ENCODE results near the gene MCM6.
"Not testable (repeated sequence)": the region's sequence is repeated elsewhere in the genome, so short reads cannot be mapped to it uniquely, and the experiment has no call there.

MCM6 gene

GRCh38 chr2:135894930-135895329 is 18.7 kb upstream of the MCM6 start:
- 81% methylated on average over 1 of the region's 1 CpG for WGBS
- no peaks in the 10 kb centered on the region for H3K9me3 ChIP-seq (ENCODE audit: insufficient read depth, low read depth, low read length)
- no peaks in the 10 kb centered on the region for H3K27me3 ChIP-seq (ENCODE audit: insufficient read depth, low read length)
- H3K9ac ChIP-seq (ENCODE audit: low read depth, low read length), result no peak overlapping the region
- H3K36me3 ChIP-seq (ENCODE audit: insufficient read depth, low read length), result no peaks in the 10 kb centered on the region
- no peak overlapping the region for H3K4me3 ChIP-seq (ENCODE audit: low read length)
- H3K4me1 ChIP-seq (ENCODE audit: insufficient read depth, low read length), result peaks cover 6% of the 10 kb centered on the region; the same call in 1 of the 2 replicates
- no peak overlapping the region for H3K27ac ChIP-seq (ENCODE audit: low read depth, low read length)

DNA sequence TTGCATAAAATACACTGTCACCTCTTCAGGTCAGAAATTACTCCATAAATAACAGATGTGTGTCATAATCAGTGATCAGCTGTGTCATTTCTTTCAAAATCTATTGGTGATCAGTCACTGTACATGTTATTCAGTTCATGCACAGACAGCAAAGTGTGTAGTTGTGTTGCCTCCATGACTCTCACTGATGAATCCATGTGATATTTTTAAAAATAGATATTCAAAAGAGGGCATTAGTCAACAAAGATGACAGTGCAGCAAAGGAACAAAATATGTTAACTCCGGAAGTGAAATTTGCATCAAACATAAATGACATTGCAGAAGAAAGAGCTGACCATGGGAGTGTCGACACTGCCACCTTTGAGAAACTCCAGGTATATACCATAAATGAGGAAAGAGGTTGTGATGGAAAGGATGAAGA is 17.1 kb upstream of the MCM6 start:
- peaks cover 6% of the 10 kb centered on the region; the same call in 1 of the 2 replicates for H3K4me1 ChIP-seq (ENCODE audit: insufficient read depth, low read length)
- H3K27me3 ChIP-seq (ENCODE audit: insufficient read depth, low read length), result no peaks in the 10 kb centered on the region
- H3K9me3 ChIP-seq (ENCODE audit: insufficient read depth, low read depth, low read length), result no peaks in the 10 kb centered on the region
- H3K4me3 ChIP-seq (ENCODE audit: low read length), result no peak overlapping the region
- H3K27ac ChIP-seq (ENCODE audit: low read depth, low read length), result no peak overlapping the region
- H3K9ac ChIP-seq (ENCODE audit: low read depth, low read length), result no peak overlapping the region
- 96% methylated on average over 2 of the region's 2 CpGs for WGBS
- H3K36me3 ChIP-seq (ENCODE audit: insufficient read depth, low read length), result no peaks in the 10 kb centered on the region

- Histone ChIP-seq H3K9ac (ENCODE audit: low read depth, low read length) (no peak overlapping the region), H3K4me3 (ENCODE audit: low read length) (no peak overlapping the region), H3K36me3 (ENCODE audit: insufficient read depth, low read length) (no peaks in the 10 kb centered on the region), H3K27me3 (ENCODE audit: insufficient read depth, low read length) (no peaks in the 10 kb centered on the region), H3K27ac (ENCODE audit: low read depth, low read length) (no peak overlapping the region; the same call in 1 of the 2 replicates), H3K9me3 (ENCODE audit: insufficient read depth, low read depth, low read length) (no peaks in the 10 kb centered on the region; the same call in 1 of the 2 replicates), H3K4me1 (ENCODE audit: insufficient read depth, low read length) (peaks cover 6% of the 10 kb centered on the region; the same call in 1 of the 2 replicates)
- 71% methylated on average over 6 of the region's 6 CpGs for WGBS
Measured at GRCh38 chr2:135890835-135891234, 14.6 kb upstream of the MCM6 start.

DNA sequence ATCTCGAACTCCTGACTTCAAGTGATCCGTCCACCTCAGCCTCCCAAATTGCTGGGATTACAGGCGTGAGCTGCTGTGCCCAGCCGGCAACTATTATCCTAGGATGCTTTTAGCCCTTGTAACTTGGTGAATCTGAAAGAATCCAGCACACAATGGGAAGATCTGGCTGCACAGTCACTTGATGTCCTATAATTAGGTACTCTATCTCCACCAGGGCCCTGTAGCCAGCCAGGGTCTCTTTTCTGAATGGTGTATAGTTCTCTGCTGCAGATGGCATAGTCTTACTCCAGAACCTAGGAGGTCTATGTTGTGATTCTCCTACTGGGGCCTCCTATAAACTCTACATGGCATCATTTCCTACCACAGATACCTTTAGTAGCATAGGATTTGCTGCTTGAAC is 13.9 kb upstream of the MCM6 start:
- H3K9me3 ChIP-seq (ENCODE audit: insufficient read depth, low read depth, low read length), result no peaks in the 10 kb centered on the region; the same call in 1 of the 2 replicates
- no peak overlapping the region for H3K27ac ChIP-seq (ENCODE audit: low read depth, low read length)
- WGBS, result 97% methylated on average over 4 of the region's 4 CpGs

DNA sequence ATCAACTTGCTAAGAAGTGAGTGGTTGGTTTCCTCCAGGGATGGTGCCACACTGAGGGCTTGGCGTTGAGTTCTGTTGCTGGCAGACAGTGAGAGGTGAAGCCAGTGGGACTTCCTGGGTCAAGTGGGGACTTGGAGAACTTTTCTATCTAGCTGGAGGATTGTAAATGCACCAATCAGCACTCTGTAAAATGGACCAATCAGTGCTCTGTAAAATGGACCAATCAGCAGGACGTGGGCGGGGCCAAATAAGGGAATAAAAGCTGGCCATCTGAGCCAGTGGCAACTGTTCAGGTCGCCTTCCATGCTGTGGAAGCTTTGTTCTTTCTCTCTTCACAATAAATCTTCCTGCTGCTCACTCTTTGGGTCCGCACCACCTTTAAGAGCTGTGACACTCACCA is 12.3 kb upstream of the MCM6 start:
- H3K9ac ChIP-seq (ENCODE audit: low read depth, low read length); H3K27me3 ChIP-seq (ENCODE audit: insufficient read depth, low read length); H3K36me3 ChIP-seq (ENCODE audit: insufficient read depth, low read length); H3K9me3 ChIP-seq (ENCODE audit: insufficient read depth, low read depth, low read length); H3K27ac ChIP-seq (ENCODE audit: low read depth, low read length); H3K4me3 ChIP-seq (ENCODE audit: low read length); H3K4me1 ChIP-seq (ENCODE audit: insufficient read depth, low read length): not testable (repeated sequence)
- 92% methylated on average over 5 of the region's 5 CpGs for WGBS

More for the DNA sequence above, 13.9 kb upstream of the MCM6 start:
- Histone ChIP-seq H3K4me3 (ENCODE audit: low read length) (no peak overlapping the region), H3K27me3 (ENCODE audit: insufficient read depth, low read length) (no peaks in the 10 kb centered on the region), H3K4me1 (ENCODE audit: insufficient read depth, low read length) (peaks cover 6% of the 10 kb centered on the region; the same call in 1 of the 2 replicates), H3K36me3 (ENCODE audit: insufficient read depth, low read length) (no peaks in the 10 kb centered on the region), H3K9ac (ENCODE audit: low read depth, low read length) (no peak overlapping the region)

- Histone ChIP-seq H3K4me3 (ENCODE audit: low read length) (no peak overlapping the region), H3K9me3 (ENCODE audit: insufficient read depth, low read depth, low read length) (no peaks in the 10 kb centered on the region; the same call in 1 of the 2 replicates), H3K27ac (ENCODE audit: low read depth, low read length) (no peak overlapping the region), H3K9ac (ENCODE audit: low read depth, low read length) (no peak overlapping the region), H3K36me3 (ENCODE audit: insufficient read depth, low read length) (no peaks in the 10 kb centered on the region), H3K4me1 (ENCODE audit: insufficient read depth, low read length) (0 out of 2 replicates have a peak, but pooled peaks cover 3% of the 10 kb centered on the region), H3K27me3 (ENCODE audit: insufficient read depth, low read length) (no peaks in the 10 kb centered on the region)
- WGBS, result 90% methylated on average over 4 of the region's 4 CpGs
Measured at GRCh38 chr2:135885709-135886108, 9.5 kb upstream of the MCM6 start.

DNA sequence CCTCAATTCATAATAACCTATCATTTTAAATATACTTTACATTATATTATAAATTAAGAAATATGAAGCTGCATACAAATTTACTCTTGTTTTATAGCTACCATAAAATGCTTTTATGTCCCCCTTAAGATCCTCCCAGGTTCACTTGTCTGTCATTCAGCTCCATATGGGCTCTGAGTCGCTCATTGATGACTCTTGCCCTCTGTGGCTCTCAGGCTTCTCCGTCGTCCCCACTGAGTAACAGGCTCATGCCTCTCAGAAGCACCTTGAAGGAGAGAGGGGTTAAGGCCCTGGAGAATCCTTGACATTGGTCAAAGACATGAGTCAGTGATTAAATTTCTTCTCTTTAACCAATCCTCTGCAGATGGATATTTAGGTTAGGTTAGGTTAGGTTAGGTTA is 6.2 kb upstream of the MCM6 start:
- H3K9ac ChIP-seq (ENCODE audit: low read depth, low read length), result no peak overlapping the region
- no peak overlapping the region for H3K4me3 ChIP-seq (ENCODE audit: low read length)
- no peaks in the 10 kb centered on the region for H3K36me3 ChIP-seq (ENCODE audit: insufficient read depth, low read length)
- no peaks in the 10 kb centered on the region for H3K27me3 ChIP-seq (ENCODE audit: insufficient read depth, low read length)
- H3K4me1 ChIP-seq (ENCODE audit: insufficient read depth, low read length), result 0 out of 2 replicates have a peak, but pooled peaks cover 3% of the 10 kb centered on the region
- H3K9me3 ChIP-seq (ENCODE audit: insufficient read depth, low read depth, low read length), result no peaks in the 10 kb centered on the region
- 74% methylated on average over 3 of the region's 3 CpGs for WGBS
- no peak overlapping the region for H3K27ac ChIP-seq (ENCODE audit: low read depth, low read length)

DNA sequence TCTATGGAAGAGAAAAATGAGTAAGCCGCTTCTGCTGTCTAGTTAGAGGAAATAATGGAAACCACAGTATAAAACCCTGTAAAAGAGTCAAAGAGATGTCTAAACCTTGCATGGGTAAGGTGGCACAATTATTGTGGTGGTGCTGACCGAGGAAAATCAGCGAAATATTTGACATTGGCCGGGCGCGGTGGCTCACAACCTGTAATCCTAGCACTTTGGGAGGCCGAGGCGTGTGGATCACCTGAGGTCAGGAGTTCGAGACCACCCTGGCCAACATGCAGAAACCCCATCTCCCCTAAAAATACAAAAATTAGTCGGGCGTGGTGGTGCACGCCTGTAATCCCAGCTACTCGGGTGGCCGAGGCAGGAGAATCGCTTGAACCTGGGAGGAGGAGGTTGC is 527 bp upstream of the MCM6 start:
- not testable (repeated sequence) for H3K27me3 ChIP-seq (ENCODE audit: insufficient read depth, low read length); H3K9me3 ChIP-seq (ENCODE audit: insufficient read depth, low read depth, low read length); H3K27ac ChIP-seq (ENCODE audit: low read depth, low read length)
- WGBS, result 87% methylated on average over 15 of the region's 15 CpGs
- 0 out of 2 replicates have a peak overlapping the region, but pooled peaks have one; percentile 2 for H3K9ac ChIP-seq (ENCODE audit: low read depth, low read length)
- H3K4me3 ChIP-seq (ENCODE audit: low read length), result peak overlapping the region; percentile 78
- peaks cover 14% of the 10 kb centered on the region for H3K36me3 ChIP-seq (ENCODE audit: insufficient read depth, low read length)
- peaks cover 18% of the 10 kb centered on the region for H3K4me1 ChIP-seq (ENCODE audit: insufficient read depth, low read length)

DNA sequence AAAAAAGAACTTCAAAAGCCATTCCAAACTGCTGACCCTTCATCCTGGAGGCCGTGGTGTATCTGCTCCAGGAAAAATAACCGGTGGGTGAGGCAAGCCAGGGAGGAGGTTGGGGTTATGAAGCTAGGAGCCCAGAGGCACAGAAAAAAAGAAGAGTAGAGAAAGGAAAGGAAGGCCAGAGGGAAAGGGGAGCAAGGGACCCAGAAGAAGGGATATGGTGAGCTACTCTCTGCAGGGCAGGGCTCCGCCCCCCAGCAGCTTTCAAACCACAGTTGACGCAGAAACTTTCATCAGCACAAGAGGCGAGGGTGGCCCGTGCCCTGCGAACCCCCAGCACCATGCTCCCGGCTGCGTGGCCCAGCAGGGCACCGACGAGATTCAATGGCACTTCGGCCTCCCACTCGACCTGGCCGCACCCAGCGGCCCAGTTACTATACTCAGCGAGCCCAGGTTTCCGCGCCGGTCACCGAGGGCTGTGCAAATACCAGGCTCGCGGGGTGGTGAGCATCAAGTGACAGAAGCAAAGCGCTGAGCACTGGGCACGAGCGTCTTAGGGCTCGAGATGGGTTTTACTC is 665 bp downstream of the MCM6 start:
- Histone ChIP-seq H3K9ac (ENCODE audit: low read depth, low read length) (peak overlapping the region; percentile 96), H3K27me3 (ENCODE audit: insufficient read depth, low read length) (no peaks in the 10 kb centered on the region), H3K4me1 (ENCODE audit: insufficient read depth, low read length) (peaks cover 18% of the 10 kb centered on the region), H3K9me3 (ENCODE audit: insufficient read depth, low read depth, low read length) (no peaks in the 10 kb centered on the region), H3K36me3 (ENCODE audit: insufficient read depth, low read length) (peaks cover 26% of the 10 kb centered on the region), H3K27ac (ENCODE audit: low read depth, low read length) (peak overlapping the region; percentile 92), H3K4me3 (ENCODE audit: low read length) (peak overlapping the region; percentile 78)
- 2% methylated on average over 26 of the region's 26 CpGs for WGBS

DNA sequence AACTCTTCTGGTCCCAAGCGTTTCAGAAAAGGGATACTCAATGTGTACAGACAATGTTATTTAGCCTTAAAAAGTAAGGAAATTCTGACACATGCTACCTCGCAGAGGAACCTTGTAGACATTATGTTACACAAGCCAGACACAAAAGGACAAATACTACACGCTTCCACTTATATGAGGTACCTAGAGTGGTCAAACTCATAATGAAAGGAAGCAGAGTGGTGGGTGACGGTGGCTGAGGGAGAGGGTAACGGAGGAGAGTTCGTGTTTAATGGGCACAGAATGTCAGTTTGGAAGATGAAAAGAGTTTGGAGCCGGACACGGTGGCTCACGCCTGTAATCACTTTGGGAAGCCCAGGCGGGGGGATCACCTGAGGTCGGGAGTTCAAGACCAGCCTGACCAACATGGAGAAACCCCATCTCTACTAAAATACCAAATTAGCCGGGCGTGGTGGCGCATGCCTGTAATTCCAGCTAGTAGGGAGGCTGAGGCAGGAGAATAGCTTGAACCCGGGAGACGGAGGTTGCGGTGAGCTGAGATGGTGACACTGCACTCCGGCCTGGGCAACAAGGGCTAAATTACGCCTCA is 1.4 kb downstream of the MCM6 start:
- WGBS, result 76% methylated on average over 18 of the region's 19 CpGs
- Histone ChIP-seq H3K27me3 (ENCODE audit: insufficient read depth, low read length) (no peaks in the 10 kb centered on the region), H3K36me3 (ENCODE audit: insufficient read depth, low read length) (peaks cover 33% of the 10 kb centered on the region), H3K4me3 (ENCODE audit: low read length) (peak overlapping the region; percentile 78), H3K9me3 (ENCODE audit: insufficient read depth, low read depth, low read length) (no peaks in the 10 kb centered on the region), H3K9ac (ENCODE audit: low read depth, low read length) (peak overlapping the region; percentile 96; the same call in 1 of the 2 replicates), H3K4me1 (ENCODE audit: insufficient read depth, low read length) (peaks cover 18% of the 10 kb centered on the region), H3K27ac (ENCODE audit: low read depth, low read length) (no peak overlapping the region)

- WGBS, result 90% methylated on average over 1 of the region's 1 CpG
Measured at GRCh38 chr2:135870571-135870970, 5.7 kb downstream of the MCM6 start.

More at GRCh38 chr2:135870571-135870970, 5.7 kb downstream of the MCM6 start:
- Histone ChIP-seq H3K4me1 (ENCODE audit: insufficient read depth, low read length) (peaks cover 18% of the 10 kb centered on the region), H3K36me3 (ENCODE audit: insufficient read depth, low read length) (peaks cover 75% of the 10 kb centered on the region), H3K9ac (ENCODE audit: low read depth, low read length) (no peak overlapping the region), H3K9me3 (ENCODE audit: insufficient read depth, low read depth, low read length) (no peaks in the 10 kb centered on the region), H3K27me3 (ENCODE audit: insufficient read depth, low read length) (no peaks in the 10 kb centered on the region), H3K27ac (ENCODE audit: low read depth, low read length) (no peak overlapping the region), H3K4me3 (ENCODE audit: low read length) (no peak overlapping the region)
